SK-N-MC (cell line): ENCODE data around the gene RANBP17.

Experiments used
- EZH2 ChIP-seq: fragments of 200-600 bp; sonication (generic); IDR thresholded peaks from one replicate; pipeline ENCODE4 v1.6.1; 2017; ENCODE audit warnings: antibody characterized with exemption
- FOXP2 ChIP-seq: optimal IDR thresholded peaks from 2 replicates; pipeline ENCODE3; 2011; ENCODE audit warnings: mild to moderate bottlenecking, moderate library complexity; ENCODE audit not compliant: insufficient read depth; ENCODE audit errors: extremely low read length, control extremely low read depth
- POLR2AphosphoS5 ChIP-seq: IDR thresholded peaks from 2 replicates; pipeline ENCODE4 v1.6.1; 2012; ENCODE audit warnings: mild to moderate bottlenecking, low read depth, low read length, borderline replicate concordance

GRCh38 chr5:171335616-171336015 is 473.8 kb downstream of the RANBP17 start:
- TF ChIP-seq POLR2AphosphoS5 (no peak), EZH2 (no peak), FOXP2 (no peak)
